Ecto neural progenitor cell (in vitro differentiated cells): ENCODE data around the gene CLRN3.

ENCODE experiments used
- DNase-seq: peaks from one replicate; pipeline ENCODE4 v3.0.0-alpha.2; 2018; ENCODE audit warnings: low spot score

The CLRN3 gene

DNA sequence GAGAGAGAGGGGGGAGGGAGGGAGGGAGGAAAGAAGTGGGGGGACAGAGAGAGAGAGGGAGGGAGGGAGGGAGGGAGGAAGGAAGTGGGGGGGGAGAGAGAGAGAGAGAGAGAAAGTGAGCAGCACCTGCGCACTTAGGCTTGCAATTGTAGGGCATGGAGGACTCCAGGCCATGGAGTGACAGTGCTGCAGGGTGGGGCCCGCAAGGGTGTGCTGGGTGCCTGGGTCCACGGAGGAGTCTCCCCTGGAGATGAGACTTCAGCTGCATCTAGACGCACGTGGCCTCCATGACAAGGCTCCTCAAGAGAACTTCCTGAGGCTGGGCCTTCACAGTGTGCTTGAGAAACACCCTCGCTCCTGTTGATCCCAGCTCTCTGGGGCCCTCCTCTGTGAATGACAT is 44.5 kb downstream of the CLRN3 start:
- no peak for DNase-seq

DNA sequence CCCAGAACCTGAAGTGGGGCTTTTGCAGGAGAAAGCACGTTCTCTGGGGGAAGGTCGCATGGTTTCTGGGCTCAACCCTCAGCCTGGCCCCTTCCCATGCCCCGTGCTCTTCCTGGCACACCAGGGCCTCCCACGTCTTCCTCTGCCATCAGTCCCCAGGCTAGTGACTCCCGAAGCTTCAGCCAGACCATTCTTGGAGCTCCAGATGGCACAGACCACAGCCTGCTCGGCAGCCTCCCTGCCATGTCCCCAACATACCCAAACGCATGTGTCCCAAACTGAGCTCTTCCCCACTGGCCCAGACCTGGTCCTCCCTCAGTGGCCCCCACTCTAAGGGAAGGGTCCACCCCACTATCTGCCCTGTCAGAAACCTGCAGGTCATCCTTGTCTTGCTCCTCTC is 47.0 kb downstream of the CLRN3 start:
- DNase-seq: no peak

DNA sequence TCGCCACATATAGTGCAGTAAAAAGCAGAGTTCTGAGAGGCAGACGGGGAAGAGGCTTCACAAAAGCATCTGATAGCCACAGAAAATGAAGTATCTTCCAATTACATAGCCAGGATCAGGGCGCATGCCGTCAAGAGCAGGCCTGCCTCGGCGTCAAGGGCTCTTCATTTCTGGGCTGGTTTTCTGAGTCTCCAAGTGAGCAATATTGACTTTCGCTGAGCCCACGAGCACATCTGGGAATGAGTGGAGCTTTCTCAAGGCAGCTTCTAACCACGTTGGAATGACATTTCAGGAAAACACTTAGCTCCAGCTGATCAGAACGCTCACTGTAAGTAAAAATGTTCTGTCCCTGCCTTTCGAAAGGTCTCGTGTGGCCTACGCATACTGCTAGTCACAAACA is 51.9 kb downstream of the CLRN3 start:
- DNase-seq: no peak

DNA sequence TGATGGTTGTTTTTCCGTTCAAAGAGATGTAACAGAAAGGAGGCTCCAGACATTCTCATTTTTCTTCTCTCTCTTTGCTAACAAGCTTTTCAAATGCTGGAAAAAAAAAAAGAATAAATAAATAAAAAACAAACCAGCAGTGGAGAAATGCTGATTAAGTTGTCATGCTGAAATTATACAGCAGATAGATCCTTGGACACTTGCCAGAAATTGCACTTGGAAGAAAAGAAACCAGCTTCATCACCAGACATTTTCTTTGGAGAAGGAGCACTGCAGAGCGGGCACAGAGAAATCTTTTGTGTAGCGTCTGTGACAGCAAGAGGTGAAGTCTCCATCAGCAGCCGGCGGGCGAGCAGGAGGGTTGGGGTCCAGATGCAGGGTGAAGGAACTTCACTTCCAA is 55.8 kb downstream of the CLRN3 start:
- no peak for DNase-seq

DNA sequence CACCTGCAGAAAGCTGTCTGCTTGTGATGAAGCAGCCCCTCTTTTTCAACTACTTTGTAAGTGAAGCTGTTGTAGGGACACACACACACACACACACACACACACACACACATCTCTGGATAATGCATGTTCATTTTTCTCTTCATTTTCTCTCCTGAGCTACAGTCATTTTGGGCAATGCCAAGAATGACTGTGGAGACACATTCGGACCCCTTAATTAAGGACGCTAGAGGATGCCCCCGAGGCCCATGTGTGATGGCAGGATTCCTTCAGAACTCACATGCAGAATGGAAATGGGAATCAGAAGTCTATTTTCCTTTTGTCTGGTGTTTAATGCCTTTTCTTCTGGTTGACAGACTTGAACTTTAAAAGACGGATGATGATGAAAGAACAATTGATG is 56.6 kb downstream of the CLRN3 start:
- no peak for DNase-seq

DNA sequence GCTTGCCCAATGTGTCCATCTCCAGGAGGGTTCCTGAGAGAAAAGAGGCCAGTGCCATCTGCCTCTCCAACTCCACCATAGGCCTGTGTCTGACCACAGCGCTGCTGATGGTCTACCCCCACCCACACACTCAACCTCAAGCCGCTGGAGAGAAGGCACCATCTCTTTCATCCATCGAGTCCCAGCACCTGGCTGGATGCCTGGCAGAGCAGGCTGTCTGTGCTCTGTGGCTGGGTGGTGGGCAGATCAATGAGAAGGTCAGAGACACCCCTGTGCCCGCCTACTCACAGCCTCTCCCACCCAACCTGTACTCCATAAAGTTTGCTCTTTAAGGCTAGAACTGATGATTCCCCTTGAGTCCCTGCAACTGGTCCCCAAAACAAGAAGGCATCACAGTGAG is 58.0 kb downstream of the CLRN3 start:
- no peak for DNase-seq

DNA sequence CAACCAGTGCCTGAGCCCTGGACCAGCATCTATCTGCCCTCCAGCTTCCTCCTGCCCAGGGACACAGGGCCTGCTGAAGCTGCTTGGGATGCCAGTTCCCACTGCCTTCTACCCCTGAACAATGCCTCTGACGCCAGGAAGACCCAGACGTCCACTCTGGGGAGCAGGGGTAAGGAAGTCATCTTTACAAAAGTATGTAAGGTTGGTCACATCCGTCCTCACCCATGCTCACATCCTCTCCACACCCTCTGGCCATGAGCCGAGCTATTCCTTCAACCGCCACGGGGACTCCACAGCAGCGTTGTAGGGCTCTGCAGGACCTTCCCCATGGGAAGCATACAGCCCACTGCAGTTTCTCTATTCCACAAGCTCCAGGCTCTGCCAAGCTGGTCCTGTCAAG is 58.5 kb downstream of the CLRN3 start:
- peak; percentile 29 for DNase-seq

DNA sequence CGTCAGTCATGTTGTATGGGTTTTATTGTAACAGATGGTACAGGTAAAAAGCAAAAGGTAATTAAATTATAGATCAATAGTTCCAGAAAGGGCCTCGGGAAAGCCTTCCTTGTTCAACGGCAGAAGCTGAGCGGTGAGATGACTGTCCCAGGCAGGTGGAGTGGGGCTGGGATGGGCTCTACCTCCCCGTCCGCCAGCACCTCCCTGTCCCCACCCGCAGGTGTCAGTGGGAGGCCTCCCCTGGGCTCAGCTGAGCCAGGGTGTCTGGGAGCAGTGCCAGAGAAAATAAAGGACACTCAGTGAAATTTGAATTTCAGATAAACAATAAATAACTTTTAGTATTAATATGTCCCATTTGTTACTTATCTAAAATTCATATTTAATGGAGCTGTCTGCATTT is 58.9 kb downstream of the CLRN3 start:
- no peak for DNase-seq

DNA sequence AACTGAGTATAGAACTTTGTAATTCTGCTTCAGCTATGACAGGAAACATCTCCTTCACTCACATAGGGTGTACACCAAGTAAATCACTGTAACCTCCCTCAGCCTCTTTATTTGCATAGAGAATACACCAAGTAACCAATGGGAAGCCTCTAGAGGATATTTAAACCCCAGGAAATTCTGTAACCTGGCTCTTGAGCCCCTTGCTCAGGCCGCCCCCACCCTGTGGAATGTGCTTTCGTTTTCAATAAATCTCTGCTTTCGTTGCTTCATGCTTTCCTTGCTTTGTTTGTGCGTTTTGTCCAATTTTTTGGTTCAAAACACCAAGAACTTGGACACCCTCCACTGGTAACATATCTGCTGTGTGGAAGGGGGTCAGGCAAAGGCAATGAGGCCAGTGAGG is 60.2 kb downstream of the CLRN3 start:
- no peak for DNase-seq

DNA sequence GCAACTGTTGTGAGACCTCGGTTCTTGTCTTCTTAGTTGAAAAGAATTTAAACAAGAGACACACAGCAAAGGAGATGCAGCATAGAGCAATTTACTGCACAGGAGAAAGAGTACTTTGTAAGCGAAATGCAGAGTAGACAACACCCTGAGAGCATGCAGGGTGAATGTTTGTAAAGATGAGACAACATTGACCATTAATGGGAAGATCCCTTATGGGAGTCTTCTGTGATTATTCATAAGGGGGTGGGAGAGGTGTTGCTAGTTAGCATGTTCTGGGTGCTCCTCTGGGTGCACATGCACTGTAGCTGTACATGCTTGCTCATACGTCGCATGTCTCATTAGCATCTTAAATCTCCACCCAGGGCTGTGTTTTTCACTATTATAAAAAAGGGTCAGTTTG is 62.3 kb downstream of the CLRN3 start:
- DNase-seq: no peak
